GM10847 (cell line): Measurements from ENCODE around the gene SHB.

Experiments used
- POLR2A ChIP-seq: IDR thresholded peaks from 2 replicates; pipeline ENCODE4 v1.6.1; 2011; ENCODE audit not compliant: insufficient read length; ENCODE audit errors: extremely low read depth

SHB gene

DNA sequence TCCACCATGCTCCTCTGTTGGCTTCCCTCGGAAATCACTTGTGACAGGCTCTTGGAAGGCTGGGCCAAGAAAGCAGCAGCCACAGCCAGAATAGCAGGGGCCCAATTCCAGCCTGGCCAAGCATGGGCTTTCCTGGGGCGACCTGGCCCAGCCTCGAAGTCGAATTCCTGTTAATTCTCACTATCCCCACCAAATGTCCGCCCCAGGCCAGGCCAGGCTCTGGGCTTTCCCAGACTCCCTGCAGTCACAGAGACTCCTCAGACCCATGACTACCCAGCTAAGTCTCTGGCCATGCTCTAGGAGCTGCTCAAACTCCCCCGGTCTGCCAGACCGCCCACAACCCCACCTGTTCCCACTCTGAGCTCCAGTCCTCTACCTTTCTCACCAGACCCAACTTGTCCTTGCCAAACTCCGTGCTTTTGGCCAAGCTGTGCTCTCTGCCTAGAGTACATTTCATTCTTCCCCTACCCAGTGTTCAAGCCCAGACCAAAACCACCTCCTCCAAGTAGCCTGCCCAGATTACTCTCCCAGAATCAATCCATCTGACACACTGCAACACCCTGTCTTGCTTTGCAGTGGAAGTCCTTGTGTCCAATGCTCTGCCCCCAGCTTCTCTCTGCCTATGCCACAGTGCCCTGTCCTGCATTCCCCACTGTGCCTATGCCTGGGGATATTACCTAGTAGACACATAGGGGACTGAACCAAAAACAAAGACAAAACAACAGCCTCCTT is 26.2 kb downstream of the SHB start:
- TF ChIP-seq POLR2A: no peak

DNA sequence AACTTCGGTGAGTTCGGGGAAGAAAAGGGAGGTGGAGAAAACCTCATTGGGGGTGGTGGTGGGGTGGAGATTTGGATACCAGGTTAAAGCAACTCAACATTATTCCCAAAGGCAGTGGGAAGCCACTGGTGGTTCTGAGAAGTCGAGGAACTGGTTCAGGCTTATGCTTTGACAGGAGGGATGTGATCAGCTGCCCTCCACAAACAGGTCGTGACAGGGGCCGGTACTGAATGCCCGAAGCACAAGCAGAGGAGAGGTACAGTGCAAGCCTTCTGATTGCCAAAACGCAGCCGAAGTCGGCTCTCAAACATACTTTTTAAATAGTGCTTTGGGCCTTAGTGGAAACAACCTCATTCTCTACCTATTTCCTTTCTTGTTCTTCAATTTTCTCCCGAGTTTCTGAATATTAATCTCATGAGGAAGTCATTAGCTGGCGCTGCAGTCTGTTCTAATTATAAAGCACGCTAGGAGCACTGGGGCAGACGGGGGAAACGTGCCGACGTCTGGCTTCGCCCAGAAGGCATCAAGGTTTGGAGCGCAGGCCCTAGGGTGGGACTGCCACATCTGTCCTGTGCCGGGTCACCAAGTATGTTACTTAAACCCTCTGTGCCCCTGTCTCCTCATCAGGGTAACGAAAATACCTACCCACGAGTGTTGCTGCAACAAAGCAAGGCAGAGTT is 27.3 kb downstream of the SHB start:
- no peak for TF ChIP-seq POLR2A

DNA sequence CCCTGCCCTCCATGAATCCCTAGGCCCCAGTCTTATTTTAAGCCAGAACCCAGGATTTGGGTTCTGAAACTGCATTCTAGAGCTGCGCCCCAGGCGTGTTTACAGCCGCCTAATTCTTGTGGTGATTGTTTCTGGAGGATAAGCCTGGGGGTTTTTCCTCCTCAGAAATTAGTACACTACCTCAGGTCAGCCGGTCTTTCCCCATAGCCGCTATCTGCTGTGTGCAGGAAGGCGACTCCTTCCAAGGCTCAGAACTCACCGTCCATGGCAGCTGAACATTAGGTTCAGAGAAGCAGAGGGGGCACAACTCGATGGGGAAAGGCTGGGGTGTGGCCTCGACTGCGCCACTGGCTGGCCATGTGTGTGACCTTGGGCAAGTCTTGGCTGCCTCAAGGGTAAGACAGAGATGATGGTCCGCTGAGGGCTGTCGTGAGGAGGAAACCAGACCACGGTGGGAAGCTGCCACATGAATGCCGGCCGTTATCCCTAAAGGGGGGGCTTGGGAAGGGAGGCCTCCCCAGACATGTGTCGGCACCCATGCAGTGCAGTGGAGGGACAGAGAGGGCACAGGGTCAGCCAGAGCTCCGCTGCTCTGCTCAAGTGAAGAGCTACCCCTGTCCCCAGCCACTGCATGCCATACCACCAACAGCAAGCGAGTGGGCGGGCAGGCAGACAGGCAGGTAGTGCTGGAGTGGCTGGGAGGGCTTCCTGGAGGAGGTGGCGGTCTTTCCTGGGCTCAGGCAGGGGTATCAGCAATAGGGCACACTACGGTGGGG is 28.9 kb downstream of the SHB start:
- no peak for TF ChIP-seq POLR2A

DNA sequence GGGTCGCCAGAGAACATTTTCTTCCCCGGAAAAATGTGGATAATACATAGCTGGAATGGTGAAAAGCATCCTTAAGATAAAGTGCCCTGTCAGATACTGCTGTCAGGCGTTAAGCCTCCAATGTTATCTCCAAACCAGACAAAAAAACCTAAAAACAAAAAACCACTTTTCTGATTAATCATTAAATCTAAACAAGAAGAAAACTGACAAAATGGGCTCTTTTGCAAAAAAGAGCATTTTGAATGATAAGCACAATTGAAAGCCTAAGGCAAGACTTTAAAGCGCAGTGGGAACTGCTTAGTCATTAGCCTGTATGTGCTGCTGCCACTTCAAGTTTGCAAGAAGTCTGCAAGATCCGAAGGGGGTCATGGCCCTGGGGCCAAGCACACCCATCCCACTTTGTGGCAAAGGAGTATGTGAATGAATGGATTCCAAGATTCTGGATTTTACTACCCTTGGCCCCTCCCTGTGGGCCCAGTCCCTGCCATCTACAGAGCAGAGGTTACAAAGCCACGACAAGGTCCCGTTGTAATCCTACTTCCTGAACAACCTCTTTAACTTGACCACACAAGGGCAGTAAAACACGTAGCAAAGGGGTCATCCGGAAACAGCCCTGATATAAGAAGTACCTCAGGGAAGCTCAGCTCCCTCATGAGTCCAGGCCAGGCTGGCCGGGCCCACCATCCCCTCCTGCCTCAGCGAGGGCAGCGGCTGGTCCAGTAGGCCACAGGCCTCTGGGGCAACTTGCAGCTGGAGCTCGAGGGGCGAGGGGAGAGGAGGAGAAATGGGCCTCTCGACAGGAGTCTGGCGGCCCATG is 29.7 kb downstream of the SHB start:
- no peak for TF ChIP-seq POLR2A

DNA sequence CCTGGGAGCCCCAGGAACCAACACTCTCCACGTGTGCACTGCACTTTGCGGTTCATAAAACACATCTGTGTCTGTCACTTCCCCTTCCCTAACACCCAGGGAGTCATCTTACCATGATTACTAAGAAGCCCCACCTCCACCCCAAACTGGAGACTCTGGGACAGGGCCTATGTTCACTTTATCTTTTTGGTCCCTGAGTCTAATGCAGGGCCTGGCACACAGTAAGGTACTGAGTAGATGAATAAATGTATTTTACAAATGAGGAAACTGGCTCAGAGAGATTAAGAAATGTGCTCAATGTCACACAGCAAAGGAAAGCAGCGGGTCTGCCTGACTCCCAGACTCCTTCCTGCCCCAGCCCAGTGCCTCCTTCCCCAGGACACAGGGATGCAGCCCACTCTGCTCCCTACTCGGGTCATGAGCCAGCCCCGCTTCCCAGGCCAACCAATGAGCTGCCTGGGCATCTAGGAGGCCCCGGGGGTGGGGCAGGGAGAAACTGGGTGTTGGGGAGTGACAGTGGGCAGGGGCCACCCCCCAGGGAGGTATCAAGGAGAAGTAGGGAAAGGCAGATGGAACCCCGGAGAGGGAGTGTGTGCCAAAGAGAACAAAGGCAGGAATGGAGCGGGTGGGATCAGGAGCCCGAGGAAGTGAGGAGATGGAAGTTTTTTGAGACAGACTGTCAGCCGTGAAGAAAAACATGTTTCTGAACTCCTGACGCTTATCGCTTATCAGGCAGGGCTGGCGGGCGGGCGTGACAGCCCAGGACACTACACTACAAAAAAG is 30.5 kb downstream of the SHB start:
- no peak for TF ChIP-seq POLR2A

DNA sequence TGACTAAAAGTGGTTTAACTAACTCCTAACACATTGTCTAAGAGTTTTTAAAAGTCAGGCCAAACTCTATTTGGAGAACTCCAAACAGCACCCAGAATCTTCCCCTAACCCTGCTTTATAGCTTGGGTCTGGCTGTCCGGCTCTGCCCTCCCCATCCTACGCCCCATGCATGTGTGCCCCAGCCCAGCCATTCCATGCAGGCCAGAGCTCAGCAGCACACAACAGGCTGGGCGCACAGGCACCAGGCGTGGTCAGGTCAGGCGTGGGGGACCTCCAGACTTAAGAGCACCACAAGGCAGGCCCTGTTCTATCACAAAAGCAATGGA is 31.1 kb downstream of the SHB start:
- no peak for TF ChIP-seq POLR2A

DNA sequence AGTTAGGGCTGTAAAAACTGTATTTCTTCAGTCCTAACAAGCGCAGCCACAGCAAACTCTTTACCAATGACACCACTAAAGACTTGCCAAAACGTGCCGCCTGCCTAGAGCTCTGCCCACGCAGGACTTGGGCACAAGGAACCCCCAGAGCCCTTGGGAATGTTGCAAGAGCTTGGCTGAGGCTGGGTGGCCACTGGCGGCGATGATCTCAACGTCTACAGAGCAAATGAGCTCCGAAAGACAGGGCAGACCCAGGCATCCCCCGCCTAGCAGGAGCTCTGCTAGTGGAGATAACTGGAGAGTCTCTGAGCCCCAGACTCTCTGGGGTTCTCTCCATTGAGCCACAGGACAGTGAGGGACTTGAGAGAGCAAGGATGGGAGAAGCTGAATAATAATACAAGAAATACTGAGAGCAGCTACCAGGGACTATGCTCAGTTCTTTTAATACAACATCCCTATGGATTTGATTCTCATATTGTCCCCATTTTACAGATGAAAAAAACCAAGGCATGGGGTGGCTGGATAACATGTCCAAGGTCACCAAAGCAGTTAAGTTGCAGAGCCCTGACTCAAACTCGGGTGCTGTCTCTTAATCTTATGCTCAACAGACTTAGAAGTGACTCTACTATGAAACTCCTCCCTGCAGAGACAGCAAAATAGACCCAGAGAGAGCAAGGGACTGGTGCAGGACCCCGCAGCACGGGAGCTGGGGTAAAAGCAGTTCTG is 32.5 kb downstream of the SHB start:
- no peak for TF ChIP-seq POLR2A

DNA sequence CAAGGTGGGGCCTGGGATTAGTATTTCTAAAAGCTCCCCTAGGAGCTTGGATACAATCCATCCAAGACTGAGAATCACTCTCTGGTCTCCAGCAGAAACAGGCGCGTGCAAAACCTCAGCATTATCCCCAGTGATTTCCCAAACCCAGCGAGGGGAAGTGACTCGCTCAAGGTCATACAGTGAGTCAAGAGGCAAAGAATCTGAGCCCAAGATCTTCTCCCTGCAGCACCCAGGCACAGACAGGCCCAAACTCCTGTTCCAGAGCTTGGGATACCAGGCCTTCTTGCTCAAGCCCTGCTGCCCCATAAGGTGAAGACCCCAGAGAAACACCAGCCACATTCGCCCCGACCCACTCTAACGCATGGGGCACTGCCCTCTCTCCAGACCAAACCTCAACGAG is 33.2 kb downstream of the SHB start:
- TF ChIP-seq POLR2A: no peak

DNA sequence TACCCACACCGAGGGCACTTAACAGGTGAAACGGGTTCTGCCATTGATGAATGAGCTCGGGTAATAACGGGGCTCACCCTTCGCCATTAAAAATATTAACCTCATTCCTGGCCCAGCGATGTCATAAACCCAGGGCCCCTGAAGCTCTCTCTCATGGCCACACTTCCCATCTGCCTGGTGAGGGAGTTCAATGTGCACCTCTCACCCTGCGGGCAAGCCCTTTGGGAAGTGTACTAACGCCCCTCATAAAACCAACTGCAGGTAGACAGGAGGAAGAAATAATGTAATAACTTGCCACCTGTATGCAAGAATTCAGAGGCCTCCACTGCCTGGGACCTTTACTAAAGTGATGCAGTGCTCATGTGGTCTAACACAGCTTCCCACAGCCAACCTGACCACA is 35.1 kb downstream of the SHB start:
- TF ChIP-seq POLR2A: no peak

DNA sequence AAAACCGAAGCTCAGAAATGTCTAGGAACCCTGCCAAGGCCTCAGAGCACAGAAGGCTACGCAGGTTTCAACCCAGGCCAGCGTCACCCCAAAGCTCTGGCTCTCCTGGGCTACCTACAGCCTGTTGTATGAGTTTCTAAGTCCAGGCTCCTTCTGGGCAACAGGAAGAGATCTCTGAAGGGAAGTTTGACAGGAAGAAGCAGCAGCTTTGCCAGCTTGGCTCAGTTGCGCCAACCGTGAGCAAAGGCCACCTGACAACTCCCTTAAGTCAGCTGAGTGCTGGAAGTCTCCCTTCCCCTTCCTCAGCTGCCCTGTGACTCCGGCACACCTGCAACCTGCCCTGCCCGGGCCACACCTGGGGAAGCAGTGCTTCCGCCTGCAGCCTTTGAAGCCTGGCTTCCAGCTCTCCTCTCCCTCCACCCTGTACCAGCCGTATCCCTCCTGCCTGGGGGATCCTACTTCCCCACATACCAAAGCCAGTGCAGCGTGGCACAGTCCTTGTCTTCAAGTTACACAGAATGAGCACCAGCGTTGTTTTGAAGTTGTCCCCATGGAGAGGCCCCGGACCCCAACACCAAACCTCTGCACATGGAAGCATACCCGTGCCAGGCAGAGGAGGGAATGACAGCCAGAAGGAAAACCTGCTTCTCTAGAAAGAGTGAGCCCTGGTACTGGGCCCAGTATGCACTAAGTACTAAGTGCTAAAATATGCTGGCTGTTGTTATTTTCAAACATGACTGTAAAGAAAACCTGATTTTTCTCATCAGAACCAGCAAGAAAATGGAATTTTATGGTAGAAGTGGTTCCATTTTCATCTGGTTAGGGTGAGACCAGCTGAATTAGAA is 36.5 kb downstream of the SHB start:
- TF ChIP-seq POLR2A: no peak

DNA sequence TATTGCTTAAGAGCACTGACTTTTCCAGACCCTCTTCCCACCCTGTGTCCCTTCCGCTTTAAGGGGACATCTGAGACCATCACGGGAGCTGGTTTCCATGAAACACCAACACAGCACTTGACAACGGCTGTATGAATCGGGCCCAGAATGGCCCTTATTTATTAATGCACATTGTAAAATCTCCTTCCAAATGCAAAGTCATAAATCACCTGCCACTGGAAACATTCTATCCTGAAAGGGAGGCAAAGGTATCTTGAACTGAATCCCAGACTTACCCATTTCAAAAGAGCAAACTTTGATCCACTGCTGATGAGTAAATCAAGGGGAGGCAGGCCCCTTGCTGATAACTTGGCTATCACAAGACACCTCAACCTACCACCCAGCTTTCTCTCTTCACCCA is 37.4 kb downstream of the SHB start:
- TF ChIP-seq POLR2A: no peak

DNA sequence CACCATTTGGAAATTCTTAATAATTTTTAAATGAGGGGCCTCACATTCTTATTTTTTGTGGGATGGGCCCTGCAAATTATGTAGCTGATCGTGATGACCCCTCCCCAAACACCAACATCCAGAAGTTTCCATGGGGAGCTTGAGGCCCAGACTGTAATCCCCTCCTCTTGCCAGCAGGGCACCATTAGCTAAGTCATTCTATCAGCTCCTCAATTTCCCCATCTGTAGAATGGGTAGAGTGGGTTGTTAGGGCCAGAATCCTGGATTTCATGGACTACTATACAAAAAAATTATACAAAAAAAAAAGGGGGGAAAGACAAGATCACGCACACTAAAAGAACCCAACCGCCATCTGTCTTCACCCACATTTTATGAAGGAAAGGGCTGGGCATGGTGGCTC is 38.4 kb downstream of the SHB start:
- no peak for TF ChIP-seq POLR2A
